WTC11 (cell line): Measurements from ENCODE around the gene FAM20C.

Source experiments
- E2F5 ChIP-seq: sonication (generic); formaldehyde crosslinking; IDR thresholded peaks from 2 replicates; pipeline ENCODE4 v1.8.1; 2022; ENCODE audit warnings: mild to moderate bottlenecking, moderate library complexity, missing genetic modification reagents
- FOXP4 ChIP-seq: sonication (generic); formaldehyde crosslinking; IDR thresholded peaks from 2 replicates; pipeline ENCODE4 v1.8.0; 2022; ENCODE audit warnings: mild to moderate bottlenecking, missing genetic modification reagents
- GRHL2 ChIP-seq: fragments of 250-450 bp; sonication (Bioruptor Pico); IDR thresholded peaks from 2 replicates; pipeline ENCODE4 v1.8.0; 2022; ENCODE audit warnings: mild to moderate bottlenecking, moderate library complexity; ENCODE audit not compliant: insufficient replicate concordance, severe bottlenecking
- NFE2L1 ChIP-seq: sonication (generic); formaldehyde crosslinking; IDR thresholded peaks from 2 replicates; pipeline ENCODE4 v1.8.1; 2023; ENCODE audit warnings: missing genetic modification reagents
- NR2C2 ChIP-seq: sonication (generic); formaldehyde crosslinking; IDR thresholded peaks from 2 replicates; pipeline ENCODE4 v1.8.0; 2022; ENCODE audit warnings: mild to moderate bottlenecking, missing genetic modification reagents
- SP1 ChIP-seq: sonication (generic); formaldehyde crosslinking; conservative IDR thresholded peaks from 2 replicates; pipeline ENCODE4 v1.8.1; 2022; ENCODE audit warnings: missing genetic modification reagents
- ZNF425 ChIP-seq: fragments of 250-450 bp; sonication (Bioruptor Pico); conservative IDR thresholded peaks from 2 replicates; pipeline ENCODE4 v1.9.0; 2021; ENCODE audit warnings: mild to moderate bottlenecking
- TF ChIP-seq, protein P1 (sequence below): sonication (generic); formaldehyde crosslinking; conservative IDR thresholded peaks from 2 replicates; pipeline ENCODE4 v1.8.1; 2022; ENCODE audit warnings: mild to moderate bottlenecking, missing genetic modification reagents
- TF ChIP-seq, protein P2 (sequence below): fragments of 200-600 bp; IDR thresholded peaks from 2 replicates; pipeline ENCODE4 v1.8.0; 2022; ENCODE audit warnings: antibody characterized with exemption
- TF ChIP-seq, protein P3 (sequence below): sonication (generic); formaldehyde crosslinking; IDR thresholded peaks from 2 replicates; pipeline ENCODE4 v1.8.0; 2022; ENCODE audit warnings: mild to moderate bottlenecking, missing genetic modification reagents
- TF ChIP-seq, protein P4 (sequence below): fragments of 250-450 bp; sonication (Bioruptor Pico); IDR thresholded peaks from 2 replicates; pipeline ENCODE4 v1.9.0; 2021; ENCODE audit warnings: moderate library complexity, mild to moderate bottlenecking, inconsistent platforms, borderline replicate concordance

DNA sequence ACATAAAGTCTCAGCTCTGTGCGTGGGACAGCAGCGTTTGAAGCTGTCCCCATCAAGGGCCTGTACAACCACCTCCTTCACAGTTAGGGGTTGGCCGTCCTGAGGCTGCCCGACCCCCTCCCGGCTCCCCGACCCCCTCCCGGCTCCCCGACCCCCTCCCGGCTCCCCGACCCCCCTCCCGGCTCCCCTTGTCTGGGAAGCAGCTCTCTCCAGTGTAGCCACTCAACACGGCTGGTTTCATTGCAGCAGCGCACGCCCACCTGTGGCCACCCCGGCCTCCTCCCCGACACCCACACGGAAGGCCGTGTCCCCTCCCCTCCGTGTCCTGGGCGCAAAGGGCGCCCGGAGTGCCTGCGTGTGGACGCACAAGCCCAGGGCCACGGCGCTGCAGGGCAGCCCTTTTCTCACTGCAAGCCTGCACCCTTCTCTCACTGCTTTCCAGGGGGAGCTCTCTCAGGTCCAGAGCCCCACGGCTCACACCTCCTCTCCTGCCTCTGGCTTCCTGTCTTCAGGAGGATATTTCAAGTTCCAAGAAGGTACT lies 20.9 kb upstream of the FAM20C start:
- TF ChIP-seq, protein P1, sequence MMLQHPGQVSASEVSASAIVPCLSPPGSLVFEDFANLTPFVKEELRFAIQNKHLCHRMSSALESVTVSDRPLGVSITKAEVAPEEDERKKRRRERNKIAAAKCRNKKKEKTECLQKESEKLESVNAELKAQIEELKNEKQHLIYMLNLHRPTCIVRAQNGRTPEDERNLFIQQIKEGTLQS (CRISPR knock-in tag) = no peak
- no peak for TF ChIP-seq NFE2L1
- TF ChIP-seq, protein P2, sequence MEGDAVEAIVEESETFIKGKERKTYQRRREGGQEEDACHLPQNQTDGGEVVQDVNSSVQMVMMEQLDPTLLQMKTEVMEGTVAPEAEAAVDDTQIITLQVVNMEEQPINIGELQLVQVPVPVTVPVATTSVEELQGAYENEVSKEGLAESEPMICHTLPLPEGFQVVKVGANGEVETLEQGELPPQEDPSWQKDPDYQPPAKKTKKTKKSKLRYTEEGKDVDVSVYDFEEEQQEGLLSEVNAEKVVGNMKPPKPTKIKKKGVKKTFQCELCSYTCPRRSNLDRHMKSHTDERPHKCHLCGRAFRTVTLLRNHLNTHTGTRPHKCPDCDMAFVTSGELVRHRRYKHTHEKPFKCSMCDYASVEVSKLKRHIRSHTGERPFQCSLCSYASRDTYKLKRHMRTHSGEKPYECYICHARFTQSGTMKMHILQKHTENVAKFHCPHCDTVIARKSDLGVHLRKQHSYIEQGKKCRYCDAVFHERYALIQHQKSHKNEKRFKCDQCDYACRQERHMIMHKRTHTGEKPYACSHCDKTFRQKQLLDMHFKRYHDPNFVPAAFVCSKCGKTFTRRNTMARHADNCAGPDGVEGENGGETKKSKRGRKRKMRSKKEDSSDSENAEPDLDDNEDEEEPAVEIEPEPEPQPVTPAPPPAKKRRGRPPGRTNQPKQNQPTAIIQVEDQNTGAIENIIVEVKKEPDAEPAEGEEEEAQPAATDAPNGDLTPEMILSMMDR = no peak
- TF ChIP-seq SP1 (CRISPR knock-in tag) = no peak
- no peak for TF ChIP-seq E2F5 (CRISPR knock-in tag)
- no peak for TF ChIP-seq NR2C2 (CRISPR knock-in tag)
- TF ChIP-seq, protein P3, sequence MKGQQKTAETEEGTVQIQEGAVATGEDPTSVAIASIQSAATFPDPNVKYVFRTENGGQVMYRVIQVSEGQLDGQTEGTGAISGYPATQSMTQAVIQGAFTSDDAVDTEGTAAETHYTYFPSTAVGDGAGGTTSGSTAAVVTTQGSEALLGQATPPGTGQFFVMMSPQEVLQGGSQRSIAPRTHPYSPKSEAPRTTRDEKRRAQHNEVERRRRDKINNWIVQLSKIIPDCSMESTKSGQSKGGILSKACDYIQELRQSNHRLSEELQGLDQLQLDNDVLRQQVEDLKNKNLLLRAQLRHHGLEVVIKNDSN = no peak
- TF ChIP-seq FOXP4 (CRISPR knock-in tag) = no peak
- TF ChIP-seq GRHL2 (CRISPR knock-in tag) = no peak
- TF ChIP-seq, protein P4, sequence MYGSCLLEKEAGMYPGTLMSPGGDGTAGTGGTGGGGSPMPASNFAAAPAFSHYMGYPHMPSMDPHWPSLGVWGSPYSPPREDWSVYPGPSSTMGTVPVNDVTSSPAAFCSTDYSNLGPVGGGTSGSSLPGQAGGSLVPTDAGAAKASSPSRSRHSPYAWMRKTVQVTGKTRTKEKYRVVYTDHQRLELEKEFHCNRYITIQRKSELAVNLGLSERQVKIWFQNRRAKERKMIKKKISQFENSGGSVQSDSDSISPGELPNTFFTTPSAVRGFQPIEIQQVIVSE (CRISPR knock-in tag) = no peak
- no peak for TF ChIP-seq ZNF425
